Gastroesophageal sphincter (tissue), 3 donors: Measurements from ENCODE around the gene IGSF9.

Source experiments
- CTCF ChIP-seq, 4 experiments: fragments of 200-600 bp in 2 of 4; fragments of 450-650 bp in 2 of 4; sonication (generic) in 1 of 4; IDR thresholded peaks; one replicate each; pipeline ENCODE4 v1.5.1; 2017 to 2019; ENCODE audit warnings: antibody characterized with exemption in 4 of 4, mild to moderate bottlenecking in 2 of 4, moderate library complexity in 2 of 4
- POLR2AphosphoS5 ChIP-seq: sonication (generic); formaldehyde crosslinking; IDR thresholded peaks from one replicate; pipeline ENCODE4 v1.6.1; 2017; ENCODE audit warnings: antibody characterized with exemption

- TF ChIP-seq CTCF (IDR thresholded peaks at IDR 0.05) (no peak), POLR2AphosphoS5 (no peak)
These were observed 14.2 kb downstream of the IGSF9 start for GRCh38 chr1:159931101-159931794.
